Esophagus muscularis mucosa (tissue), 4 donors: Measurements from ENCODE around the gene ECI2.

ENCODE experiments used
- EP300 ChIP-seq: sonication (generic); formaldehyde crosslinking; IDR thresholded peaks from one replicate; pipeline ENCODE4 v1.6.1; 2017; ENCODE audit warnings: antibody characterized with exemption
- POLR2A ChIP-seq: fragments of 450-650 bp; IDR thresholded peaks from one replicate; pipeline ENCODE4 v1.6.1; 2017; ENCODE audit warnings: antibody characterized with exemption, moderate library complexity, mild to moderate bottlenecking, low read depth
- POLR2AphosphoS5 ChIP-seq, 2 donors: sonication (generic); formaldehyde crosslinking; IDR thresholded peaks; one replicate each; pipeline ENCODE4 v1.6.1; 2017; ENCODE audit warnings: antibody characterized with exemption in 2 of 2
- TF ChIP-seq, protein P1 (sequence below), 3 experiments: fragments of 200-600 bp in 2 of 3; fragments of 450-650 bp in 1 of 3; sonication (generic) in 2 of 3; IDR thresholded peaks; one replicate each; pipeline ENCODE4 v1.5.1; 2017 to 2019; ENCODE audit warnings: antibody characterized with exemption in 3 of 3, mild to moderate bottlenecking in 2 of 3, moderate library complexity in 1 of 3

DNA sequence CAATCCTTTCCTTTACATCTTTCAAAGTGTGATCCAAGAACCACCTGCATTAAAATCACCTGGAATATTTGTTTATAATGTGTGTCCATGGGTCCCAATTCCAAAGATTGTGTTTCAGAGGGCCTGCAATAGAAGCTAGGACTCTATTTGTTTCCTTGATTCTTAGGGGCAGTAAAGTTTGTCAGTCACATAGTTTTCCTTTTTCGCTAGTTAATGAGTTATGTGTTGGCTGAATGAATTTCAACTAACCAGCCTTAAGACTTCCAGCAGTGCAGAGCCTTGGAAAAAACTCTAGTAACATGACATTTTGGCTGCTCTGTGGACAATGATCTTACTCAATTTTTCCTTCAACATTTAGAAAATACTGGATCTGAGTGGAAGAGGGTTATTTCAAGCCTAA lies 67.7 kb downstream of the ECI2 start:
- TF ChIP-seq EP300 (no peak), POLR2AphosphoS5 (IDR thresholded peaks at IDR 0.05) (no peak), POLR2A (no peak)
- TF ChIP-seq, protein P1, sequence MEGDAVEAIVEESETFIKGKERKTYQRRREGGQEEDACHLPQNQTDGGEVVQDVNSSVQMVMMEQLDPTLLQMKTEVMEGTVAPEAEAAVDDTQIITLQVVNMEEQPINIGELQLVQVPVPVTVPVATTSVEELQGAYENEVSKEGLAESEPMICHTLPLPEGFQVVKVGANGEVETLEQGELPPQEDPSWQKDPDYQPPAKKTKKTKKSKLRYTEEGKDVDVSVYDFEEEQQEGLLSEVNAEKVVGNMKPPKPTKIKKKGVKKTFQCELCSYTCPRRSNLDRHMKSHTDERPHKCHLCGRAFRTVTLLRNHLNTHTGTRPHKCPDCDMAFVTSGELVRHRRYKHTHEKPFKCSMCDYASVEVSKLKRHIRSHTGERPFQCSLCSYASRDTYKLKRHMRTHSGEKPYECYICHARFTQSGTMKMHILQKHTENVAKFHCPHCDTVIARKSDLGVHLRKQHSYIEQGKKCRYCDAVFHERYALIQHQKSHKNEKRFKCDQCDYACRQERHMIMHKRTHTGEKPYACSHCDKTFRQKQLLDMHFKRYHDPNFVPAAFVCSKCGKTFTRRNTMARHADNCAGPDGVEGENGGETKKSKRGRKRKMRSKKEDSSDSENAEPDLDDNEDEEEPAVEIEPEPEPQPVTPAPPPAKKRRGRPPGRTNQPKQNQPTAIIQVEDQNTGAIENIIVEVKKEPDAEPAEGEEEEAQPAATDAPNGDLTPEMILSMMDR (IDR thresholded peaks at IDR 0.05), result no peak
